Hepatocyte (in vitro differentiated cells): Measurements from ENCODE around the gene CEBPE.

Experiments
- EZH2 ChIP-seq: fragments of 200-600 bp; sonication (generic); IDR thresholded peaks from 2 replicates; pipeline ENCODE4 v1.6.1; 2016; ENCODE audit warnings: antibody characterized with exemption, mild to moderate bottlenecking, borderline replicate concordance
- EZH2phosphoT487 ChIP-seq: fragments of 200-600 bp; sonication (generic); IDR thresholded peaks from one replicate; pipeline ENCODE4 v1.6.1; 2018; ENCODE audit warnings: antibody characterized with exemption, mild to moderate bottlenecking, low read depth, moderate library complexity; ENCODE audit not compliant: unreplicated experiment, severe bottlenecking
- TF ChIP-seq, protein P1 (sequence below): fragments of 200-600 bp; sonication (generic); IDR thresholded peaks from 2 replicates; pipeline ENCODE4 v1.5.1; 2016; ENCODE audit warnings: antibody characterized with exemption, mild to moderate bottlenecking; ENCODE audit not compliant: poor library complexity

GRCh38 chr14:23163830-23164229 lies 44.8 kb upstream of the CEBPE start:
- TF ChIP-seq, protein P1, sequence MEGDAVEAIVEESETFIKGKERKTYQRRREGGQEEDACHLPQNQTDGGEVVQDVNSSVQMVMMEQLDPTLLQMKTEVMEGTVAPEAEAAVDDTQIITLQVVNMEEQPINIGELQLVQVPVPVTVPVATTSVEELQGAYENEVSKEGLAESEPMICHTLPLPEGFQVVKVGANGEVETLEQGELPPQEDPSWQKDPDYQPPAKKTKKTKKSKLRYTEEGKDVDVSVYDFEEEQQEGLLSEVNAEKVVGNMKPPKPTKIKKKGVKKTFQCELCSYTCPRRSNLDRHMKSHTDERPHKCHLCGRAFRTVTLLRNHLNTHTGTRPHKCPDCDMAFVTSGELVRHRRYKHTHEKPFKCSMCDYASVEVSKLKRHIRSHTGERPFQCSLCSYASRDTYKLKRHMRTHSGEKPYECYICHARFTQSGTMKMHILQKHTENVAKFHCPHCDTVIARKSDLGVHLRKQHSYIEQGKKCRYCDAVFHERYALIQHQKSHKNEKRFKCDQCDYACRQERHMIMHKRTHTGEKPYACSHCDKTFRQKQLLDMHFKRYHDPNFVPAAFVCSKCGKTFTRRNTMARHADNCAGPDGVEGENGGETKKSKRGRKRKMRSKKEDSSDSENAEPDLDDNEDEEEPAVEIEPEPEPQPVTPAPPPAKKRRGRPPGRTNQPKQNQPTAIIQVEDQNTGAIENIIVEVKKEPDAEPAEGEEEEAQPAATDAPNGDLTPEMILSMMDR: no peak
- TF ChIP-seq EZH2: no peak
- no peak for TF ChIP-seq EZH2phosphoT487
